Gastroesophageal sphincter (tissue), 3 donors: ENCODE data around the gene TCOF1.

Experiments used
- CTCF ChIP-seq, 4 experiments: fragments of 200-600 bp in 2 of 4; fragments of 450-650 bp in 2 of 4; sonication (generic) in 1 of 4; IDR thresholded peaks; one replicate each; pipeline ENCODE4 v1.5.1; 2017 to 2019; ENCODE audit warnings: antibody characterized with exemption in 4 of 4, mild to moderate bottlenecking in 2 of 4, moderate library complexity in 2 of 4
- POLR2AphosphoS5 ChIP-seq: sonication (generic); formaldehyde crosslinking; IDR thresholded peaks from one replicate; pipeline ENCODE4 v1.6.1; 2017; ENCODE audit warnings: antibody characterized with exemption

DNA sequence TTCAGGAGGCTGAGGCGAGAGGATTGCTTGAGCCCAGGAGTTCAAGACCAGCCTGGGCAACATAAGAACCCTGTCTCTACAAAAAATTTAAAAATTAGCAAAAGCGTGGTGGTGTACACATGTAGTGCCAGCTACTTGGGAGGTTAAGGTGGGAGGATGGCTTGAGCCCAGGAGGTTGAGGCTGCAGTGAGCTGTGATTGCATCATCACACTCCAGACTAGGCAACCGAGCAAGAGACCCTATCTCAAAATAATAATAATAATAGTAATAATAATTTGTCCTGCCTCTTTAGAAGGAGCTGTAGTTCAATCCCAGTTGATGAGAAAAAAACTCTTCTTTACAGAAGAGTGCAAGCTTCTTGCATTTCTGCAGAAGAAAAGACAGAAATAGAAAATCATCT, 65.3 kb downstream of the TCOF1 start:
- TF ChIP-seq CTCF (IDR thresholded peaks at IDR 0.05) (no peak), POLR2AphosphoS5 (no peak)
